Measurements from ENCODE around the gene ONECUT1.

ONECUT1 gene

DNA sequence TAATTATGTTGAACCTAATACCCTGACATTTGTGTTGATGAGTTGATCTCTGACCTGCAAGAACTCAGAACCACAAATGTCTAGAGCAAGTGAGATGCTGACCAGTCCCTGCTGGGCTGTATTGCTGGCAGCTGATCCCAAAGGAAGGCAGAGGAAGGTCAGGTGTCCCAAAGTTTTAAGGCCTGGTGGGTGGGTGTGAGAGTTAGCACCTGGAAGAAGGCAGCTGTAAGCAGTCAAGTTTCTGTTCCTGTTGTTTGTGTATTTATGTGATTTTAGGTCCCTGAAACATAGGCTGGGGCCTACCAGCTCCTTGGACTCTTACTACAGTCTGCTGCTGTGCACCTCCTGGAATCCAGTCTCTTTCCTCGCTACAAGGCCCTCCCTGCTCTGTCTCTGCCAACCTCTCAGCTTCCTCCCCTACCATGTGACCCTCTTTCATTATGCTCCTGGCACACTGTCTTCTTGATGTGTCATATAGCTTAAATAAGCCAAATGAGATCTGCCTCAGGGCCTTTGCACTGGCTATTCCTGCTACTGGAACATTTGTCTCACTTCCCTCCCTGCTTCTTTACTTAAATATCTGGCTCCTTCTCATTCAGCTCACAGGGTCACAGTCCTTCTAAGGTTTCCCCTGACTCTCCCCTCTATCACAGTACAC is 80.0 kb downstream of the ONECUT1 start:
- FAIRE-seq: no peak
- no peak for TF ChIP-seq POU2F2 (IDR thresholded peaks at IDR 0.05; ENCODE audit: low read depth, low read length)
- no peak for TF ChIP-seq TAF1 (IDR thresholded peaks at IDR 0.05; ENCODE audit: low read depth, low read length)
- TF ChIP-seq PAX5 (IDR thresholded peaks at IDR 0.05; ENCODE audit: insufficient read depth, low read length, severe bottlenecking): no peak
- TF ChIP-seq POLR2A (IDR thresholded peaks at IDR 0.05; ENCODE audit: low read depth, low read length): no peak
- peak; percentile 72; the same call in 1 of the 2 replicates for TF ChIP-seq SPI1 (IDR thresholded peaks at IDR 0.05; ENCODE audit: low read depth, low read length)
- TF ChIP-seq POLR2AphosphoS5 (IDR thresholded peaks at IDR 0.05; ENCODE audit: low read depth, low read length): no peak
- DNase-seq (ENCODE audit: insufficient read length, low spot score): no peak

DNA sequence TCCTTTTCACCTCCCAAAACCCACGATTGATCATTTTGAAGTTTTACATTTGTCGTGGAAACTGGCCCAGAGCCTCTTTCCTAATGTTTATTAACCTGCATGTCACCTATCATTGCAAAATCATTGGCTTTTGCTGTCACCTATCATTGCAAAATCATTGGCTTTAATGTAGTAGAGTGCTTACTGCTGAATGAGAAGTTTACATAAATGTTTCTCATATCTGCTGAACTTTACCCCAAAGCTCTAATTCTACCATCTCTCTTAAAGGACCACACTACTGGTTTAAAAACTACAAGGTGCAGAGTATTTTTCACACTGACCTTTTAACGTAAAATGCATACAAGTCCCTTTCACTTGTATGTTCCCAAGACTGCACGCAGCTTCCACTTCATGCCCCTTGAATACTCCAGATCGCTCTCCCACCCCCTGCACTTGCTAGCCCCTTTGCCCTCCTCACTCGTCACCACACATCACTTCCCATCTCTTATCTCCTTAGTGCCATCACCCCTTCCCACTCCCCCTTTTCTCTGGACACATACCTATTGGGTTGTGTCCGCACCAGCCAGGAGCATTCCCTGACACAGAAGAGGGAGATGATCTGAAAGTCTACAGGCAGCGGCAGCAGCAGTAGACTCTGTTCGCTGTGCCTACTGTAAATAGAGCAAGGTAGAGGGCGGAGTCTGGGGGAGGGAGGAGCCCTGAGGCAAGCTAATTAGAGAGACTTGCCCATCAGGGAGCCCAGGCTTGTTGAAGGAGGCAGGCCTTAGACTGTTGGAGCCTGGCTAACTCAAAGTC is 80.8 kb downstream of the ONECUT1 start:
- FAIRE-seq: peak; percentile 82

More for the DNA sequence above, 80.8 kb downstream of the ONECUT1 start:
- no peak for DNase-seq (ENCODE audit: insufficient read length, low spot score)
- TF ChIP-seq TAF1 (IDR thresholded peaks at IDR 0.05; ENCODE audit: low read depth, low read length) (no peak), POLR2AphosphoS5 (IDR thresholded peaks at IDR 0.05; ENCODE audit: low read depth, low read length) (no peak), PAX5 (IDR thresholded peaks at IDR 0.05; ENCODE audit: insufficient read depth, low read length, severe bottlenecking) (no peak), POU2F2 (IDR thresholded peaks at IDR 0.05; ENCODE audit: low read depth, low read length) (no peak), SPI1 (IDR thresholded peaks at IDR 0.05; ENCODE audit: low read depth, low read length) (no peak), POLR2A (IDR thresholded peaks at IDR 0.05; ENCODE audit: low read depth, low read length) (no peak)
